OCI-M2 (cell line): Measurements from ENCODE around the gene TBPL1.
"Not testable (repeated sequence)": the region's sequence is repeated elsewhere in the genome, so short reads cannot be mapped to it uniquely, and the experiment has no call there.

Source experiments
- DNase-seq: peaks from one replicate; lab custom pipeline; 2025; ENCODE audit not compliant: unreplicated experiment; lab: John Stamatoyannopoulos, UW

Gene TBPL1

DNA sequence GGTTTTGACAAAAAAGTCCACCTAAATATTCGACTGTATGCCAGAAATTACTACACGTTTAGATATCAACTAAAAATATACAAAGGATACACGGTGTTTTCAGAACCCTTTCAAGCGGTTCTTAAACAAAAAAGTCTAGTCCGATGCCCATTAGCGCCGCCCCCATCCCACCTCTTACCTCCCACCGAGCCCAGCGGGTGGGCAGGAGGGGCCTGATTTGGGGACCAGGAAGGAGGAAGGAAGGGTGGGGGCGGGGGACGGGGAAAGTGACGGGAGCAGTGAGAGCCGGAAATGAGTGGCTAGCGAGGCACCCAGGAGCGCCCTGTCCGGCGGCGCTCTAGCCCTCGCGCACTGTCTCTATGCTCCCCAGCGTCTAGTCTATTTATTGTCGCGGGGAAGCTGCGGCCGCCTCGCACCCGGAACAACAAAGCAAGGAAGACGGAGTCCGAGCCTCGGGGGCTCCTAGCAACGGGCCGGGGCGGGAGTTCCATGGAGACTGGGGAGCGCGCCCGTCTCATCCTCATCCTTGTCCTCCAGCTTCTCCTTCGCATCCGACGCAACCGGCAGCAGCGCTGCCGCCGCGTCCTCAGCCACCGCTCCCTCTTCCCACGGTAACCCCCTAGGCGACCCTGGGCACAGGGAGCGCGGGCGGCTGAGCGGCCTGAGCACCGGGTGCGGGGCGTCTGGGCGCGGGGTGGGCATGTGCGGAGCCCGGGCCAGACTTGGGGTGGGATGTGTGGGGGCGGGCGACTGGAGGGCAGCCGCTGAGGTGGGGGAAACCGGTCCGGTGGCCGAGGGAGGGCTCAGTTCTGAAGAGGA lies at the start of gene TBPL1:
TBPL1 (plus strand) TSS at position 410 of the 819 bp plus-strand sequence. CDS start 26,902 bp downstream, outside the sequence.
- peak; percentile 95 for DNase-seq

GRCh38 chr6:133903855-133904254 lies 49.2 kb upstream of the TBPL1 start:
- DNase-seq: no peak

DNA sequence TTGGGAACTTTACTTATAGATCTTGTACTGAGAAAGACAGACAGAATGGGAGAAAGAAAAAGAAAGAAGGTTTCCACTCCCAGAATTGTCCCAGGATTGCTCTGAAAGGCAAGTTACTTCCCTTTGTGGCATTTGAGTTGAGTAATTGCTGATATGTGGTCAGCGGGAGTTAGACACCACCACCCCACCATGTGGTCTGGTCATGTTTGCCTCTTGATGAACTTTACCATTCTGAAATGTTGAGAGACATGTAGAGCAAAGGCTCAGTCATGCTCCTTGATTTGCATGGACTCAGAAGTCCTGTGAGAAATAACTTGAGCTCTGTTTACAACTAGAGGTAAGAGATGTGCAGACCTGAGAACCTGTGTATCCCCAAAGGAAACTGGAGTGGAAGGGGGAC lies 47.0 kb upstream of the TBPL1 start:
- no peak for DNase-seq

GRCh38 chr6:133916650-133917151 lies 36.3 kb upstream of the TBPL1 start:
- peak; percentile 76 for DNase-seq

GRCh38 chr6:133917781-133918180 lies 35.2 kb upstream of the TBPL1 start:
- no peak for DNase-seq

GRCh38 chr6:133918208-133918930 lies 34.7 kb upstream of the TBPL1 start:
- no peak for DNase-seq

DNA sequence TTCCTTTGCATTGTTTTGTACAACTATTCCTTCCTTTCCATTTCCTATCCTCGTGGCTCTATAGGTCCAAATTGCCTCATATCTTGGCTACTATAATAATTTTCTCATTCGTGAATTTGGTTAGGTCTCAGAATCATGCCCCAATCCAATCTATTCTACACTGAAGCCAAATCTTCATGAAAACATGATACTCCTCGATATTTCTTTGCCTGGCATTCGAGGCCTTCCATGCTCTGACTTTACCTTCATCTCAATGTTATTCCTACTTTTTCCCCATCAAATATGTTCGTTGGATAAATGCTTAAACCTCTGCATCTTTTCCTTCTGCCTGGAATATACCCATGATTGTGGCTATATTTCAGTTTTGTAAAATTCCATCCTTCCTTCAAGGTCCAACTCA lies 33.7 kb upstream of the TBPL1 start:
- no peak for DNase-seq

GRCh38 chr6:133921249-133921859 lies 31.7 kb upstream of the TBPL1 start:
- peak; percentile 65 for DNase-seq

GRCh38 chr6:133923938-133924593 lies 29.0 kb upstream of the TBPL1 start:
- DNase-seq: peak; percentile 43

- not testable (repeated sequence) for DNase-seq
Observed at GRCh38 chr6:133931221-133931620, 21.8 kb upstream of the TBPL1 start.

GRCh38 chr6:133936352-133936751 lies 16.7 kb upstream of the TBPL1 start:
- DNase-seq: not testable (repeated sequence)

- DNase-seq: no peak
Observed at GRCh38 chr6:133937909-133938308, 15.1 kb upstream of the TBPL1 start.

GRCh38 chr6:133938533-133938932 lies 14.5 kb upstream of the TBPL1 start:
- DNase-seq: no peak

DNA sequence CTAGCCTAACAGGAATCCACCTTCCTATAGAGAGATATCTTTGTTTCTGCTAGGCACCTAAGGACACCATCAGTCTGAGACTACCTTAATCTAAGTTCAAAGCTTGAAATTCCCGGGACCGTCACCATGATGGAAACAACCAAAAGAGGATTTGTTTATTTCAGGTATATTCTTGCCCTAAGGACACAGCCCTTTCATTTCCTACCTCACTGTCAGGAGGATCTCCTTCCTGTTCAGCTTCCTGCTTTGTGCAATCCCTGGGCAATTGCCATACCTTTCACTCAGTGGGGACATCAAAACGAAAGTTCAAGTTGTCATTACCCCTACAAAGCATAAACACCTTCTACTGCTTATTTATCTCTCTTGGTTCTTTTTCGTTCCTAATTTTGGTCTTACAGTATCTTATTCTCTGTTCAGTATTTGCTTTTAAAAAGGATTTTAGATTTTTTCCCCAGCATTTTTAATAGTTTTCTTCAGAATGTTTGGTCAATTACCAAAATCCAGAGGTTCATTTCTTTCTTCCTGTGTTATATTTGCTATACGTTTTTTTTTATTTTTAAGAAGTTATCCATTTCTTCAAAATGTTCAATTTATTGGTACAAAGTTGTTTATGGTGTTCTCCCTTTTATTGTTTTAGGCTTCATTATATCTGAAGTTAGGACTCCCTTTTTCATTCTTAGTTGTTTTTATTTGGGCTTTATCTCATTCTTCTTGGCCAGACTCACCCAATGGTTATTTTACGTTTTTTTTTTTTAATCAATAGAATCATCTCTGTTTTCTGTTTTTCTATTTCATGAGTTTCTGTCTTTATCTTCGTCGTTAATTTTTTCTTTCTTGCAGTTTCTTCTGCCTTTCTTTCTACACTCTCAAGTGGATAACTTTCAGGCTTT lies 13.0 kb upstream of the TBPL1 start:
- DNase-seq: no peak

DNA sequence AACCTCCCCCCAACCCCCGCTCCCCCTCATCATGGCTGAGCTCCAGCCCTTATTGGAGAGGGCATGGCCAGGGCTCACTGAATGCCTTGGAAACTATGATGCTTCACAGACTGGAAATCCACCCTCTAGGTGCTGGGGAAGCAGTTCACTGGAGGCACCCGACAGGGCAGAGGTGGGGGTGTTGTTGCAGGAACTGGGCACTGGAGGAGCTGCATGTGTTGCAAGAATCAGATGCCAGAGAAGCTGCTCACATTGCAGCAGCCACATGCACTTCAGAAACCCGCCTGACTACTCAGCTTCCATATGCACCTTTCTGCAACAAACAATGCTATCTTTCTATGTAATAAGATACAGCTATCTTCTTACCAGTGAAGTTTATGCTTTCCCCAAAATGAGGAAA lies 7.9 kb upstream of the TBPL1 start:
- DNase-seq: no peak

DNA sequence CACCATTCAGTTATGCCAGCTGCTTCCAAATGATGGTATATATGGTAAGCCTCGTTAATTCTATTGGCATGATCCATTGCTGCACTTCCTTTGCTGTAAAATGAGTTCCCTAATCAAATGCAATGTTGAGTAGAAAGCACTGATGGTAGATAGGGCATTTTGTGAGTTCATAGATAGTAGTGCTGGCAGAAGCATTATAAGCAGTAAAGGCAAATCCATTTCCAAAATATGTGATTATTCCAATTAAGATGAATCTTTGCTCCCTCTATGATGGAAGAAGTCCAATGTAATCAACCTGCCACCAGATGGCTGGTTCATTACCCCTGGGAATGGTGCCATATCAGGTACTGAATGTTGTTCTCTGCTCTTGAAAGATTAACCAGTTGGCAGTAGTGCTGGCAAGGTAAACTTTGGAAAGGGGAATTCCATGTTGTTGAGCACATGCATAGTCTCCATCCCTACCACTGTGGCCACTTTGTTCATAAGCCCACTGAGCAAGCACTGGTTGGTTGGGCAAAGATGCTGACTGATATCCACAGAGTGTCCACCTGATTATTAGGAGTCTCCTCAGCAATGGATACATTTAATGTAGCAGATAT lies 5.6 kb upstream of the TBPL1 start:
- DNase-seq: no peak

- DNase-seq: no peak
Observed at GRCh38 chr6:133948472-133948871, 4.6 kb upstream of the TBPL1 start.

DNA sequence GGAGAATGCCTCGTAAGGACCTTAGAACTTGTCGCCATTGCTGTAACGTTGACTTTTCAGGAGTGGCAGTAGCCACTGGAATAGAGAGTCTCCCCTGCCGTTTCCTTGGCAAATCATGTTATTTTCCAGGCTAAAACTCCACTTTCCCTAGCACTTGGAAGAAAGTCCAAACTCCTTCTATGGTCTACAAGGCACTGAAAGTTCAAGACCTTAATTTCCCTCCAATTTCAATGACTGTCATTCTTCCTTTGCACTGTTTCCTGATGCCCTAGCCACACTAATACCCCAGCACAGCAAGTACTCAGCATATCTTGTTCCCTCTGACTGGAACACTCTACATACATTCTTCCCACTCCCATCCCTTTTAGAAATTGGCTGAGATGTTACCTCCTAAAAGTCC lies 1.8 kb upstream of the TBPL1 start:
- DNase-seq: no peak

GRCh38 chr6:133951881-133952814 lies 876 bp upstream of the TBPL1 start:
- no peak for DNase-seq
